NCI-H69 (cell line): ENCODE results near the gene HIGD2A.

Experiments used
- DNase-seq: peaks from one replicate; lab custom pipeline; 2025; lab: John Stamatoyannopoulos, UW

HIGD2A gene, protein sequence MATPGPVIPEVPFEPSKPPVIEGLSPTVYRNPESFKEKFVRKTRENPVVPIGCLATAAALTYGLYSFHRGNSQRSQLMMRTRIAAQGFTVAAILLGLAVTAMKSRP

DNA sequence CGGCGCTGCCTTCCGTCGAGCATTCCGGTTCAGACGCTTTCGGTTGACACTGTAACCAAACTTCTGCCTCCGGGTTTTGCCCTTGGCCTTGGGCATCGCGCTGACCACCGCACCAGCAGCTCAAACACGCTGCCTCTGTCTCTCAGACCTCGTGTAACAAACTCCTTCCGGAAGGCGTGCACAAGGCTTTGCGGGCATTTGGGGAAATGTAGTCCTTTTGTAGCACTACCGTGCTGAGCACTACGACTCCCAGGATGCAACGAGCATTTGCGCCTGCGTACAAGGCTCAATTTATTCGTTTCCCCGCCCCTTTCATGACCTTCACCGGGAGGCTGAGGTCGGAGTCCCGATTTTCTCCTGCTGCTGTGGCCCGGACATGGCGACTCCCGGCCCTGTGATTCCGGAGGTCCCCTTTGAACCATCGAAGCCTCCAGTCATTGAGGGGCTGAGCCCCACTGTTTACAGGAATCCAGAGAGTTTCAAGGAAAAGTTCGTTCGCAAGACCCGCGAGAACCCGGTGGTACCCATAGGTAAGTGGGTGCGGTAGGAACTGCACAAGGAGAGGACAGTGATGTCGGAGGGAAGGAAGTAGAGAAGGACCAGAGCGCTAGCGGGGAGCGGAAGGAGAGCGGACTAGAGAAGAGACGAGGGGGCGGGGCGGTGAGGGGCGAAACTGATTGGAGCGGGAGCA lies at the start of gene HIGD2A, which contains the start of gene NOP16:
HIGD2A (plus strand) TSS at position 308 of the 691 bp plus-strand sequence; CDS start at position 377, 69 bp downstream.
NOP16 (minus strand) TSS at position 155 of the 691 bp plus-strand sequence; CDS start at position 96, 59 bp downstream.
- DNase-seq, result peak; percentile 100

DNA sequence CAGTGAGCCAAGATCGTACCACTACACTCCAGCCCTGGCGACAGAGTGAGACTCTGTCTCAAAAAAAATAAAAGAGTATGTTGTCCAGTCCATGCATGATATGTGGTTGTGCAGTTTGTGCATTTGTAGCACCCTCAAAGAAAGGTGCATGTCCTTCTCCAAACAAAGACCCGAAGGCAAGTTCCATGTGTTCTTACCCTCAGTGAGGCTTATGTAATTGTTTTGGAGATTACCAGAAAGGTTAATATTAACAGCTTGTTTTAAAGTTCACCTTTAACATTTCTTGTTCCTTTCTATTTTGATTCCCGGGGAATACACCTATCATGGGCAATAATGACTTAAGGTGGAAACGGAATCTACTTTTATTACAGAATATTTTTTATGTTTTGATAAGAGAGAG lies 49.2 kb upstream of the HIGD2A start:
- no peak for DNase-seq

DNA sequence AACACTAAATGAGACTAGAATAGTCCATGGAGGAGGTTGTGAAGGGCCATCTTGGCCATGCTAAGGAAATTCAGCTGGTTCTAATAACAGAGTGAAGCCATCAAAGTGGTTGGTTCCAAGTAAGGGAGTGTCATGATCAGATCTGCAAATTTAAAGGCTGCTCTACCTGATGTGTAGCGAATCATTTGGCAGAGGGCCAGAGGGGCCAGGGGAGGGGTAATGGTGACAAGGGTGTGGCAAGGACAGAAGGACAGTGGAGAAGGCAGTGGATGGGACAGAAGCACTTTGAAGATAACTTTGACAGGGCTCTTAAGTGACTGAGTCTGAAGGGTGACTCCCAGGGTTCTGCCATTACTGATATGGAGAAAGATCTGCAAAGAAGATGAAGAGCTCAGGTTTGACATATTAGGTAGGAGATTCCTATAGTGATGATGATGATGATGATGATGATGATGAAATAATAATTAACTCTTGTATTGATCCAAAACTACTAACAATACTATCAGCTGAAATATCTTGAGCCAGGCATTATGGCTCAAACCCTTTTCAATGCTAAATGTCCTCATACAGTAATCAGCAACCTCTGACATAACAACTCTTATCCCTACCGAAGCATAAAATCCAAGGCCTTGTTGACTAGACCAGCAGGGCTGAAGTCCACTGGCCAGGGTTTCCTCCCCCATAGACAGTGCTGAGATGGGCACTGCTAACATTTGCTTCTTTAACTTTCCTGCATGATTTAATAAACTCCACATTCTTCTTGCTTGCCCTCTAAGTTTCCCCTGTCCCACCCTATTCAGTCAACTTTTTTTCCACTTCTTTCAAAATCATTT lies 47.0 kb upstream of the HIGD2A start:
- no peak for DNase-seq

DNA sequence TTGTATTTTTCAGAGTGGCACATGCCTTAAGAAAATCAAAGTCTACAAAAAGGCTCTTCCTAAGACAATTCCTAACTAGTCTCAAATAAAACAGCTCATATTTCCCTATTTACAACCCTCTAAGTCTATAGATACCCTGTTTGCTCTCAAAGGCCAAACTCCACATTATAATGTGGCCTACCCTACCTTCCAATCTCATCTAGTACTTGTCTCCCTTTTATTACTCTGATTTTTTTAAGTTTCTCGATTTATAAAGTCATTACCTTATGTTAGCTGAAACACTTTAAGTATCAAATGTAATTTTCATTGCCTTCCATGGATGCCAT lies 46.4 kb upstream of the HIGD2A start:
- DNase-seq, result no peak

DNA sequence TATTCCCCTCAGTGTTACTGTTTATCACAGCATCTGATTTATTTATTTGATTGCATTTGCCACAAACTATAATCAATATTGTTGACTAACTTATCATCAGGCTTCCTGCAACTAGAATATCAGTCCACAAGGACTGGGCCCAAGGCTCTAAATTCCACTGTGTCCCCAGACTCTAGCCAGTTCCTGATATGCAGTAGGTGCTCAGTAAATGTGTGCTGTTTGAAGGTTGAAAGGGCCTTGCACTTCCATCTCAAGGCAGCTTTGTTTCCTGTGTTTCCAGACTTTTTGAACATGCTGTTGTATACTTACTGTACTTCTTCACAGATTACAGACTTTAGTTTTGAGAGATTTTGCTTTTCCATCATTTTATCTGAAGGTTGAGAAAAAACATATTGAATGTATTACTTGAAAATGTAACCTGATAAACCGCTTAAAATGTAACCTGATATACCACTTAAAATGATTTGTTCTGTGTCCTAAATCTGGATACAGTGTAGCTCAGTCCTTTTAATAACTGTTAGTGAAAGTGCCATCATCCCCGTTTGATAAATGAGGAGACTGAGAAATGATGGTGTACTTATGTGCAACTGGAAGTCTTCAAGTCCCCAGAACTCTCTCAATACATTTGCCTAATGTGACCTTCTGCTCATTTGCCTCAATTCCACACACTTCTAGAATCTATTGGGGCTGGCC lies 45.6 kb upstream of the HIGD2A start:
- no peak for DNase-seq

DNA sequence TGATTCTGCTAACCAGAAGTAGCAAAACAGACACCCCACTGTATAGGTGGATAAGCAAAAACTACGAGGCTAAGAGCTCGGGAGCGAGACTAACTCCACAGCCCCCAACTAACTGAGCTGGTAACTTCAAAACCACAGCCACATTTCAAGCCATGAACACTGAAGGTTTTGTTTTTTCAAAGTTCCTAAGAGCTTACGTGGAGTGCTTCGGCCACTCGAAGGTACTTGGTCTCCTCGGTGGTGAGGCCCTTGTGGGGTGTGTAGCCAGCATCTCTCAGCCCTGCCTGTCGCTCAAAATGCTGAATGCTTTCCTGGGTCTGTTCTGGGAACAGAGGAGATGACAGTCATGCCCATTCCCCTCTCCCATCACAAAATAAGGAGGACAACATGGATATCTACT lies 38.1 kb upstream of the HIGD2A start:
- no peak for DNase-seq

DNA sequence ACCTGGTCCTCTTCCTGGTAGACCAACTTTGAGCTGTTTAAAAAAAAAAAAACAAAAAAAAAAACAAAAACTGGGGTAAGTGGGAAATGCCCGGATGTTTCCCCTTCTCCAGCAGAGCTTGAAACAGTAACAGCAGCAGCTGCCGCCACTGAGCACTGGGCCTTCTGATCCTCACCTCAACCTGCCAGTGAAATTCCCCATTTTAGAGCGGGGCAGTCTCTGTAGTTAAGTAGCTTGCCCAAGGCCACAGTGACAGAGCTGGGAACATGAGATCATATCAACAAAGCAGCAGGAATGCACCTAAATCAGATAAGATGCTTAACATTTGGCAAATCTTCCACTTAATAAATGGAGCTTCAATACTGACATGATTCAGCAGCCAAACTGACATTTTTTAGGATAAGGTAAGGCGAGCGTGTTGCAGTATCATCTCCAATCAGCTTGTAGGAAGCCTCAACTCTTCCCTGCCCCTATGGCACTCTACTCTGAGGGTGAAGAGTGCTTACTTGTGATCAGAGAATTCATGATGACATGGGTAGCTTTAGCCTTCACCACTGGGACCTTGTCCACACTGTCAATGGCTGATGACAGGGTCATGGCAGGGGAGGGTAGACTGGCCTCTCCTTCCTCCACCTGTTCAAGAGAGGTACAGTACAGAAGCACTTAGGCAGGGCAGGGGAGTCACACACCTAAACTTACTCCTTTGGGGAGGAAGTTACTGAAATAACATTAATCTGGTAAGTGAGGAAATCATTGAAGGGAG lies 36.3 kb upstream of the HIGD2A start:
- DNase-seq, result no peak

DNA sequence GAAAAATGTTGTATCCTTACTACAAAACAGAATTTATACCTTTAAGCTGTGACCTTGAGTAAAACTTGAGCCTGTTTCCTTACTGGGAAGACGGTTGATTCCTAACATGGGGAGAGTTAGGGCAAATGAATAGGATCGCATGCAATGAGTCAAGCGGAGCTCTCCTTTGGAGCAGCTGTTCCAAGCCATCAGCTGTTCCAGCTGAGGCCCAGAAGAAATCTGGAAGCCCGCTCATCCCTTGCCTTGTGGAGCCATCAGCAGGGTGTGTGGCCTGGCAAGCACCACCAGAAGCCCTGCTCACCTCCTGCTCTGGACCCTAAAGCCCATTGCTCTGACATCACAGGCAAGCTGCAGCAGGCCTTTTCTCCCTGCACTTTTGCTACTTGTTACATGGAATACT lies 35.0 kb upstream of the HIGD2A start:
- DNase-seq, result no peak

DNA sequence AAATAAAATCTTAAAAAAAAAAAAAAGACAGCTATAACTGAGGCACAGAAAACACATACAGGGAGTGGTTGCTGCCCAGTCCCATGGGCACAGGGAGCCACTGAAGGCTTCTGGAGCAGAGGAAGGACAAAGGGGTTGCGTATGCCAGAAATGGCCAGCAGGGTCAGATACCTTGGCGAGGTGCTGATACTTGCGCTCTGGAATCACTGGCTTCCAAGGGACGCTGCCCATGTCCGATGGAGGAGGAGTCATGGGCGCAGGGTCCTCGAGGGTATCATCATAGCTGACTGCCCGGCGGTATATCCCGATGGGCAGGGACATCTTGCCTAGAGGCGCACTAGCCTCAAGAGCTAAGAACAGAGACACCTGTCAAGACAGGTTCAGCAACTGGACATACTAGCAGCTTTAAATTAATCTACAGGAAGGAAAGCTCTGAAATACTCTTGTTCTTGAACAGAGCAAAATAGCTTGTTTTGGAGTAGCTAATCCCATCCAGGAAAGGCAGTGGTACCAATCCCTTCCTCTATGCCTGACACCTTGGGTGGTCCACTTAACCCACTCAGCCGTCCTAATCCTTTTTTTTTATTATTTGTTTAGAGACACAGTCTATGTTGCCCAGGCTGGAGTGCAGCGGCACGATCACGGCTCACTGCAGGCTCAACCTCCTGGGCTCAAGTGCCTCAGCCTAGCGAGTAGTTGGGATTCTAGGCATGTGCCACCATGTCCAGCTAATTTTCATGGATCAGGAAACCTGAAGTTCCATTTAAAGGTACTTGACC lies 33.0 kb upstream of the HIGD2A start:
- no peak for DNase-seq

DNA sequence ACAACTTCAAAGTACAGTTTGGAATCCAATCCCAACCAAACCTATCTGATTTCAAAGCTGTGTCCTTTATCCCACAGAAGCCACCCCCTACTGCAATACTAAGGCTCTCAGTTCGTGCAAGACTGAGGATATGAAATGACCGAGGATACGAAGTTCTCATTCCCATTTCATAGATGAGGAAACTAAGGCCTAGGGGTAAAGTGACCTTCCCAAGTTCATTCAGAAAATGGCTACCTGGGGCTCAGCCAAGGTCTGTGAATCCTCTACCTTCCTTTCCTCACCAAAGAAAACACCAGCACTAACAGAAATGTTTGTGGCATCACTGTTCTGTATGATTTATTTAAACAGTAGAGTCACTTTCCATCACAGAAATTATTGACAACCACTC lies 32.4 kb upstream of the HIGD2A start:
- no peak for DNase-seq

DNA sequence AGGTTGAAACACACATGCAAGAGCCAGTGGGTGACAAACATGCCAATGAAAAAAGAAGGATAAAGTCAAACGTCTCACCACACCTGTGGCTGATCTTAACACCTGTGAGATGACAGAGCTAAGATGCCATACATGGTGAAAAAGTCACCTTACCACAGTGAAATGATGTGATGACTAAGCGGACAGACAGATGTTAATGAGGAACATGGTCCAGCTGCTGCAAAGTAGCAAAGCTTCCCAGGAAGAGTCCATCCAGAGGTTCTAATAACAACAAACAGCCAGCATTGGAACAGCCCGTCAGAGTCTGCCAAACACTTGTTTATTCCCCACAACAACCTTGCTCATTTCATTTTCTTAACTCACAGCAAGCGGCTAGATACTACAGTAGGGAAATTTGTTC lies 28.9 kb upstream of the HIGD2A start:
- DNase-seq, result no peak

DNA sequence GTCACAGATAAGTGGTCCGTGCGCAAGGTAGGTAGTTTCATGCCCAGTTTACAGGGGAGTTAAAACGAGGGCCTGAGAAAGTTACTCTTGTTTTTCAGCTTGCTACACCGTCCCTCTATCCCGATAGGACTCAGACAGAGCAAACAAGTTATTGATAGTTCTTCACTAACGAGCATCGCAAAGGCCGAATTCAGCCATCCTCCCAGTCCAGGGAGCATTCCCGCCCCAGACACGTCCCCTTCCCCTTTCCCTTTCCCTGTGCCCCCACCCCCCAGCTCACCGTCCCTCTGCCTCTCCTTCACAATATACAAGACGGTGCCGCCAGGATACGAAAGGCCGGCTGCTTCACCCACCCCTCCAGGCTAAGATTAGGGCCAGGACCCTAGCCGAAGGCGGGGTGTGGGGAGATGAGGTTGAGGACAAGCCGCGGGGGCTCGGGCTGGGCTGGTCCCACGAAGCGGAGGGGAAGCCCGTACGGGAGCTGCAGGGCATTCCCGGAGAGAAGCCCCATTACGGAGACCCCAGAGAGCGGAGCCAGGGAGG lies 27.6 kb upstream of the HIGD2A start:
- no peak for DNase-seq

DNA sequence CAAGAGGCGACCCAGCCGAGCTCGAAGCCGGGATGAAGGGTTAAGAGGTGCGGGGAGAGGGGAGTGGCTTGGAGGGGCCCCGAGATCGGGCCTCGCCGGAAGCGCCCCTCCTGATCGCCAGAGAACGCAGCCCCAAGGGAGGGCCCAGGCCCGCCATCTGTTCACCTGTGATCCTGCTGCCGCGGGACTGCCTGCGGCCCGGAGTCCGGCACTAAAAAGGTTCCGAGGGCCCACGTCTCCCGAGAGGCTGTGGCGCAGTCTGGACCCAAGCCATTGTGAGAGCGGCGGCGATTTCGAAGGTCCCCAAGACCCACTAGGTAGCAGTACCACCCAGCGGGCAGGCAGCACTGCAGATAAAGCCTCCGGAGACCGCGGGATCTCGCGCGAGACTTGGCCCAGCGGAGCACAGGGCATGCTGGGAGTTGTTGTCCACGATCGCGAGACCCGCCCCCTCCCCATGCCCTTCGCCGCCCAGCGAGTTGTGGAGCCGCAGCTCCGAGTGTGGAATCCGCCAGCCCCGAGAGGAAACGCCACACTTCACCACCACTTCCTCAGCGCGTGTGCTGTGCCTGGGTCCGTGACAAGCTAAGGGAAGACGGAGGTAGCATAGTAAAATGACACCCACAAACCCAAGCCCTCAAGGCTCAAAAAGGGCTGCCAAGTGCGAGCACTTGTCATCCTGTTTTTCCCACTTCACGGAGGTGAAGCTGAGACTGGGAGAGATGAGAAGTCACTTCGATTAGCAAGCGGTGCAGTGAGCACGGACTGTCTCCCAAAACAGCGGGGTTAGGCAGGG lies 26.9 kb upstream of the HIGD2A start, which contains the start of gene KIAA1191:
KIAA1191 (minus strand) TSS at position 328 of the 796 bp plus-strand sequence. CDS start 2,256 bp downstream, outside the sequence.
- DNase-seq, result peak; percentile 95

DNA sequence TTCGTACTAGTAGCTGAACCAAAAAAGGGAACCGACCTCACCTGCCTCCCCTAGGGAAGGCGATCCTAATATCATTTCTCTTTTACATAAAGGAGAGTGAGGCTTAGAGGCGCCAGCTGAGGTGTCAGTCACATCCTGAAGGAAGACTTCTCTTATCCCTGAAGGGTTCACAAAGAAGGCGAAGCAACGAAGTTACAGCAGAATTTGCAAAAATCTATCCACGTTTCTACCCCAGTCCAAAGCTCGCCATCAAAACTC lies 26.4 kb upstream of the HIGD2A start:
- DNase-seq, result no peak

DNA sequence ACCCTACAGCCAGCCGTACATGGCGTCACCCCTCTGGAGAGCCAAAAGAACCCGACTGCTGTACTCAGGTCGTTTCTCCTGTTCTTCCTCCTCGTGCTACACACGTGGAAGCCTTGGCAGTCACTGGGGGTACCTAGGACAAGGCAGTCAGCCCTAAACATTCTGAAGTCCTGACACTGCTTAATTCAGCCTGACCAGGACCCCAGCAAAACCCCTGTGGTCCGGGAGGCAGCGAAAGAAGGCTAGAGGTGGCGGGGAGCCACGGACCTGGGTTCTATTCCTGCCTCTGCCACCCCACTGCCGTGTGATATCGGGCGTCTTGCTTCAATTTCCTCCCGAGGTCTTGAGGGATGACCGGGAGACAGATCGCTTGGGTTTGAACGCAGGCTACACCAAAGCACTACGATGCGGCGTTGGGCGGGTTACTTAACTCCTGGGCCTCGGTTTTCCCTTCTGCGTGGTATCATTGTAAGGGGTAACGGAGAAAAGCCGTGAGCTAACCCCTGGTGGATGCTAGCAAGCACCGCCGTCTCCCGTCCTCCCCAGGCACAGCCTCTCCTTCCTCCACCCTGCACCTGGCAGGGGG lies 23.7 kb upstream of the HIGD2A start:
- DNase-seq, result no peak

DNA sequence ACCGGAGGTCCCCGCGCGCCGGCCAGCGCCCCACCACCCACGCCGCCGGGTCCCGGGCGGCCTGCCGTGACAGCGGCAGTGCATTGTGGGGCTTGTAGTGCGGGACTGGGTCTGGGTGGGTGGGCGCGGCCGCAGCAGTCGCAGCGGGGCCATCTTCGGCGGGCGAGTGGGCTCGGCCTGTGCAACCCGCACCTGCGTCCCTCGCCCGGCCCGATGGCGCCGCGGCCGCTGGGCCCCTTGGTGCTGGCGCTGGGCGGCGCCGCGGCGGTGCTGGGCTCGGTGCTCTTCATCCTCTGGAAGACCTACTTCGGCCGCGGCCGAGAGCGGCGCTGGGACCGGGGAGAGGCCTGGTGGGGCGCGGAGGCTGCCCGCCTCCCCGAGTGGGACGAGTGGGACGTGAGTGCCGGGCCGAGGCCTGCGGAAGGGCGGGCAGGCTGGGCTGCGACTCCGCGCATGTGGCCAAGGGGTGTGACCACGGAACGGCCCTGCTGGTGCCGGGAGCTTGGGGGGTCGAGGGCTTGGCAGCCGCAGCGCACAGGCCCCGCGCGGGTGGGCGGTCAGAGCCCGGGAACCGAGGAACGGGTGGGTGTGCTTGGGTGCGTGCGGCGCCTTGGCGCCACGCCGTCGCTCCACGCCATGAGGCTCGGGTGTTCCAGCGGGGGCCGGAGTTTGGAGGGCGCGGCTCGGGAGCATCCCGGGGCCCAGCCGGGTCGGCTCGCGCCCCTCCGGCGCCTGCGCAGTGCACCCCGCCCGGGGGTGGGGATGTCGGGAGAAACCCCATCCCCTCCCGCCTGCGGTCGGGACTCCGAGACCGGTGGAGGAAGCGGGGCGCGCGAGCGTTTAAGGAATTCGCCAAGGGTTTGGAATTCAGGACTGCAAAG lies 23.0 kb upstream of the HIGD2A start, which contains the start of gene ARL10:
ARL10 (plus strand) TSS at position 137 of the 881 bp plus-strand sequence; CDS start at position 214, 77 bp downstream.
- peak; percentile 81 for DNase-seq

DNA sequence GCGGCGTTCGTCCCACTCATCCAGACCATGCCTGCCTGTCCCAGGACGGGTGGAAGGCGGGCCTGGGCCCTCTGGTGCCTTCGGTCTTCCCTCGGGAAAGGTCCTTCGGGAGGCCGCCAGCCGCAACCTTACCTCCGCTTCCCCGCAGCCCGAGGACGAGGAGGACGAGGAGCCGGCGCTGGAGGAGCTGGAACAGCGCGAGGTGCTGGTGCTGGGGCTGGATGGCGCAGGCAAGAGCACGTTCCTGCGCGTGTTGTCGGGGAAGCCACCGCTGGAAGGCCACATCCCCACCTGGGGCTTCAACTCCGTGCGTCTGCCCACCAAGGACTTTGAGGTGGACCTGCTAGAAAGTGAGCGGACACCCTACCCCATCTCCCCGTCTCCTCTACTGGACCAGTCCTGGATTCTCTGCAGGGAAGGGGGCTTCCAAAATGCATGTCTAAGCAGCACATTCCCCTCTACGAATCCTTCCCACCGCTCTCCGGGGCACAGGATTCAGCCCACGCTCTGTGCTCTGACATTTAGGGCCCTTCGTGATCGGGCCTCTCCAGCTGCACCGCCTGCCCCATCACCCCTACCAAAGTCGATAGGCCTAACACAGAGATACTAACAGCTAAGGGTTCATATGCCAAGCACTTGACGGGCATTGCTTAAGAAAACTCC lies 22.2 kb upstream of the HIGD2A start:
- DNase-seq, result no peak

DNA sequence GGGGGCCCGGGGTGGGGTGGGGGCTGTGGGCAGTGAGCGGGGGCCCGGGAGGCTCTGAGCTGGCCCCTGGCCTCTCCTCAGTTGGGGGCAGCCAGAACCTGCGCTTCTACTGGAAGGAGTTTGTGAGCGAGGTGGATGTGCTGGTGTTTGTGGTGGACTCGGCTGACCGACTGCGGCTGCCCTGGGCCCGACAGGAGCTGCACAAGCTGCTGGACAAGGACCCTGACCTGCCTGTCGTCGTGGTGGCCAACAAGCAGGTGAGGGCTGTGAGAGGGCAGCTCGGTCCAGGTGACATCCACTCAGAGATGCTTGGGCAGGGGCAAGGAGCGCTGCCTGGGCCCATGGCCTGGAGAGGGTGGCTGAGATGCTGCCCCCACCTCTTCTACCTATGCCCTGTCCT lies 19.8 kb upstream of the HIGD2A start:
- DNase-seq, result no peak
